ELF-1 (cell line): ENCODE data around the gene SLMAP.

Experiments
- DNase-seq: peaks from one replicate; pipeline ENCODE4 v3.0.0-alpha.2; 2016; ENCODE audit warnings: low read depth, low spot score

The SLMAP gene

DNA sequence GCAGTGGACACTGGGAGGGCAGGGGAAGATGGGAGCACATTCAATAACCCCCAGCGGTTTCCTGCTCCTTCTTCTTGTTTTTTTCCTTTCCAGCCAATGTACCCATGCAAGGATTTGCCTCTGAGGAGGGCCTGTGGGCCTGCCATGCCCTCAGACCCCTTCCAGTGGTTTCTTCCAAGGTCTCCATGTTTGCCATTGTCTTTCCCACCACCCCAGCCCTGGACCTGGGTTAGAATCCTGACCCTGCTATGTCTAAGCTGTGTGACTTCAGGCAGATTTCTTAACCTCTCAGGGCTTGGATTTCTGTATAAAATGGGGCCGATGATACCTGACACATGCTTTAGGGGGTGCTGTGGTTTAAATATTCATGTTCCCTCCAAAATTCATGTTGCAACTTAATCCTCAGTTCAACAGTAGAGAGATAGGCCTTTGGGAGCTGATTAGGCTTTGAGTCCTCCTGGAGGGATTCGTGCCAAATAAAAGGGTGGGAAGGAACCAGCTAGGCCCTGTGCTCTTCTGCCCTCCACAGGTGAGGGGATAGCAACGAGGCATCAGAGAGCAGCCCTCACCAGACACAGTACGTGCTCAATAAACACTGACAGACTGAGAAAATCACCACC is 205.8 kb downstream of the SLMAP start:
- DNase-seq: no peak

DNA sequence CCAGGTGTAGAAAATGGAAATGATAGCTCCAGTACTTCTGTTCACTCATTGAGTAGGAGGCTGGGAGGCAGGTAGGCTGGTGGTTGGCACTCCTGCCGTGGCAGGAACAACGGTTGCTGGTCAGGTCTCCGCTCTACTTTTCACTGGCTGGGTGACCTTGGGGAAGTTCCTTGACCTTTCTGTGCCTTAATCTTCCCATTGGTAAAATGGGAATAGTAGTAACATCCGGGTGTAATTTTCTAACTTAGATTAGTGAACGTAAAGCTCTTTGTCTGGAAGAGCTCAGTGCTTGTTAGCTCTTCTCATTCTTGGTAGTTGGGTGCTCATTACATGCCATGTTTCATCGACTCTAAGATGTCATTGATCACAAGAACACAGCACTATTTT is 206.3 kb downstream of the SLMAP start:
- DNase-seq: no peak

DNA sequence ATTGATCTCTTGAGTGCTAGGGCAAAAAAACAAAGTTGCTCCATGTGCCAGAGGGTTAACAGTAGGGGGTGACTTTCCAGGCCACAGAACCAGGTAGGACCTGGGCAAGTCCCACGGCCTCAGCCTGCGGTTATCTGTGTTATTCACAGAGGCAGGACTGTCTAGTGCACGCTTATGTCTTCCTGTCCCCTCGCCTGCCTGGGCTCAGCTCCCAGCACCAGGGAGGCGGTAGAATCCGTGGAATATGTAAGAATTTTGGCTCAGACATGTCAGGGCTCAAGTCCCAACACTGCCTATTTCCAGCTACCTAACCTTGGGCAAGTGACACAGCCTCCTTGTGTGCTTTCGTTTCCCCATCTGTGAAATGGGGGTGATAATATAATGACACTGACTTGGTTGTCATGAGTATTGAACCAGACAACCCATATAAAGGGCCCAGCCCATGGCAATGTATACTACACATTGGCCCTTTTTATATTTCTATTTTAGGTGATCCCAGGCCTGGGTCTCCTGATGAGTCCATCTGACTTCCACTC is 207.8 kb downstream of the SLMAP start:
- DNase-seq: no peak

DNA sequence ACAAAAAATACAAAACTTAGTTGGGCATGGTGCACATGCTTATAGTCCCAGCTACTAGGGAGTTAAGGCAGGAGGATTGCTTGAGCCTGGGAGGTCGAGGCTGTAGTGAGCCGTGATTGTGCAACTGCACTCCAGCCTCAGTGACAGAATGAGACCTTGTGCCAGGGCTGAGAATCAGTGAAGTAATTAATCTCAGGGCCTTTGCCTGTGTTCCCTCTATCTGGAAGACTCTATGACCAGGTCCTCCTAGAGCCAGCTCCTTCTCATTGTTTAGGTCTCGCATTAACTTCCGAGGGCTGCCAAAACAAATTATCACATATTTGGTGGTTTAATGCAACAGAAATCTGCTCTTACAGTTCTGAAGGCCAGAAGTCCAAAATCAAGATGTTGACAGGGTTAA is 210.7 kb downstream of the SLMAP start:
- no peak for DNase-seq

DNA sequence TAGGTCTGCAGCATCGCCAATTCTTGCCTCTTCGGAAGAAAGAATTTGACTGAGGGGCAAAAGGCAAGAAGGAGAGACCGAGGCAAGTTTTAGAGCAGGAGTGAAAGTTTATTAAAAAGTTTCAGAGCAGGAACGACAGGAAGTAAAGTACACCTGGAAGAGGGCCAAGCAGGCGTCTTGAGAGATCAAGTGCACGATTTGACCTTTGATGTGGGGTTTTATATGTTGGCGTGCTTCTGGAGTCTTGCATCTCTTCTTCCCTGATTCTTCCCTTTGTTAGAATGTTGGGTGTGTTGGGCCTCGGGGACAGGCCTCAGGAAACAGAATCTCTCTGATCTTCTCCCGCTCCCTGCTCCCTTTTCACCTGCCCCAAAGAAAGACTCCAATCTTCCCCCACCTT is 211.5 kb downstream of the SLMAP start:
- no peak for DNase-seq

DNA sequence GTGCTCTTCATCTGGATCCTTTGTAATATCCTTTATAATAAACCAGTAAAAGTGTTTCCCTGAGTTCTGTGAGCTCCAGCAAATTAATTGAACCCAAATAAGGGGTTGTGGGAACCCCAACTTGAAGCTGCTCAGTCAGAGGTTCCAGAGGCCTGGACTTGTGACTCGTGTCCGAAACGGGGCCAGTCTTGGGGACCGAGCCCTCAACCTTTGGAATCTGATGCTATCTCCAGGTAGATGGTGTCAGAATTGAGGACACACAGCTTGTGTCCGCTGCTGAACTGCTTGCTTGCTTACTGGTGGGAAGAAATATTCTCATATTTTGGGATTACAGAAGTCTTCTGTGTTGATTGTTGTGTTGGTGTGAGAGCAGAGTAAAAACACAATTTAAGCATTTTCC is 212.4 kb downstream of the SLMAP start:
- no peak for DNase-seq

DNA sequence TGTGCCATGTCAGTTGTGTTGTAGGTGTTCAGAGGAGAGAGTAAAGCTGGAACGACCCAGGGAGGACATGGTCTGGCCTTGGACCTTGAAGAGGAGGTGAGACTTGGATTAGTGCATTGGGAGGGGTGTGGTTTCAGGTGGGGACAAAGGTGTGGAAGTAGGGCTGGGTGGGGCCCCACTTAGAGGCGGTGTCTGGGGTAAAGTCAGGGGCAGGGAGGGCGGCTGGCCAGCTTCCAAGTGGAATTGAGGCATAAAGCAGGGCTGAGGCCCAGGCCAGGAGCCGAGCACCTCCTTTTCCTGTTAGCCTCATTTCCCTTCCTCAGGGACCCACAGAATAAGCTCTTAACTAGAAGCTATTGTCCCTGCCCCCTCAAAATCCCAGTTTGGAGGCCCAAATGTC is 215.9 kb downstream of the SLMAP start:
- DNase-seq: no peak

DNA sequence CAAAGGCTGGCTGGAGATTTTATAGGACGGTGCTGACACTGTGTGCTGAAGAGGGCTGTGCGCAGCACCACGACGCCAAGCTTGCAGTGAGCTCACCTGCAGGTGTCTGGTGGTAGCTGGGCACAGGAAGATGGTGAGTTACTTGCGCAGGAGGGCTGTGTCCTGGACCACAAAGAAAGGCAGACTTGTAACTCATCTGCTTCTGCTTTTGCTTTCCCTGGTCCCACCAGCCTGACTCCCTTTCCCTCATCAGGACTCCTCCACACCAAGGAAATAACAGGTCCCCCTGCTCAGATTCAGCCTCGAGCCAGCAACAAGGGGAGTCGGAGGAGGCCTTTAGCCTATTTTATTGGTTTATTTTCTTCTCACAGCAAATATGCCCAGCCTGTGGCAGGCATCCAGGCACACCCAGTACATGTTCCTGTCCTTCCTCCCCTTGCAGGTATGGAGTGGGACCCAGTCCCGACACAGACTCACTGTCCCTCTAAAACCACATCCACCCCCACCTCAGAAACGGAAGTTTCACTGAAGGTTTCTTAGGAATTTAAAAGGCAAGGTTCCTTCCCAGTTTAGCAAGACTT is 216.5 kb downstream of the SLMAP start:
- no peak for DNase-seq

DNA sequence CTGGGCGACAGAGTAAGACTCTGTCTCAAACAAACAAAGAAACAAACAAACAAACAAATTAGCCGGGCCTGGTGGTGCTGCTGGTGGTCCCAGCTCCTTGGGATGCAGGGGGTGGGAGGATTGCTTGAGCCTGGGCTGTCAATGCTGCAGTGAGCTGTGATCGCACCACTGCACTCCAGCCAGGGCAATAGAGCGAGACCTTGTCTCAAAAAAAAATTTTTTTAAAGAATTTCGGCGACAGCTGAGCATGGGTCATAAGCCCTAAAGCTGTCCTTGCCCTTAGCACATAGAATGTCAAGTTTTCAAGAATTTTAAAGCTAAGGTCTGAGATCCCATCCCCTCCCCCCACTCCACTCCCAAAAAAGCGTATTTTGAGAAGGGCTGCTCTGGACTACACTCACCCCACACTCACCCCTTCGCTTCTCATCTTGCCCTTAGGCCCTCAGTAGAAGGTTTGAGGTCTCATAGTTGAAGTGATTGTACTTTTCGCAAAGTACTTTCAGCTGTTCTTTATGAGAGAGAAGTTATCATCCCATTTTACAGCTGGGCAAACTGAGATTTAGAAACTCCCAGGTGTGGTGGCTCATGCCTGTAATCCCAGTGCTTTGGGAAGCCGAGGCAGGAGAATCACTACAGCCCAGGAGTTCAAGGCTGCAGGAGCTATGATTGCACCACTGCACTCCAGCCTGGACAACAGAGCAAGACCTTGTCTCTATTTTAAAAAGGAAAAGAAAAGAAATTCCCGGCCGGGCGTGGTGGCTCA is 217.8 kb downstream of the SLMAP start:
- DNase-seq: no peak

DNA sequence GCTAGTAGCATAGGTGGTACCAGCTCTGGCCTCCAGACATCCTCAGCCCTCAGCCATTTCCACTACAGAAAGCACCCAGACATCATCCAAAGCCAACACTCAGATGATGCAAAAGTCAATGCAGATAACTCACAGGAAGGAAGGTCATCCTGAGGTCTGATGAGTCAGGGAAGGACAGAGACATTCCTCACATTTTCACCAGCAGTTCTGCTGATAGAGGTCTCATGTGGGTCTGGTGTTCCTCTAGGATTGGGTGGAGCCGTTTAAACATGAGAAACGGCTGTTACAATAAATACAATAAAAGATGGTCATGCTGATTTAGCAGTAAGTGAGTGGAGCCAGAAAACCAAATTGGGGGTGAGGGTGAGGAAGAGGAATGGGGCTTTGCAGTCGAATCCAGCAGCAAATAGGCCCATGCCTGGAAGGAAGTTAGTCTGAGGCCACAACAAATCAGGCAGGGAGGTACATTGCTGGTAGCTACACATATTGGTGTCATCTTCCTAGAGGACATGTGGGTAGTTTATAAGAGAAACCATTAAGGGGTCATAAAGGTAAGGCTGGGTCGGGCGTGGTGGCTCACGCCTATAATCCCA is 218.8 kb downstream of the SLMAP start:
- peak; percentile 79 for DNase-seq

DNA sequence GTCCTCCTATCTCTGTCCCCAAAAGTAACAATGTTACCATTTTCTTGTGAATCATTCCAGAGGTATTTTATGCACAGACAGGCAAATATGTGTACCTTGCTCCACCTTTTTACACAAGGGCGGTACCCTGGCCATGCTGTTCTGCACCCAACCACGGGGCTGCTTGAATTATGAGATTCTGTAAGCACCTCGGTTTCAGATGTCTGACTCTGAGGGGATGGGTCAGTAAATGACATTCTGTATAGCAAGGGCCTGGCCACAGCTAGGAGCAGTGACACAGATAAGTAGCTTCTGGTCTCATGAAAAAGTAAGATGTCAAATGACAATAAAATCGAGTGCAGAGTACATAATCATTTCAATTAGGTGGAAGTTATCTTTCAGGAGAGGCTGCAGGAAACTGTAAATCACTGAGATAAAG is 221.7 kb downstream of the SLMAP start:
- DNase-seq: no peak

DNA sequence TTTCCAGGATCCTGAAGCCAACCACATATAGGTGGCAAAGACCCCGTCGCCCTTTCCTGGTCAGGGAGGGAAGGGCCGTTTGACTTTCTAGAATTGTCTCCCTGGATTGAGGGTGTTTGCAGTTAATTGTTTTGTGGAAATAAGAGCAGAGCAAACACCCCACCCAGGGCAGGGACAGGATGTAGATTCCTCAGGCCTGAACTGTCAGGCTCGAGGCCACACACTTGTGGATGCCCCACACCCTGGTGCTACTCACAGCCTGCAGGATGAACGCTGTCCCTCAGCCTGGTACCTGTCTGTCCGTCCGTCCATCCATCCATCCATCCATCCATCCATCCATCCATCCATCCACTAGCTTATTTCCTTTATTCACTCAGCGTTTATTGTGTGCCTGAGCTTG is 222.2 kb downstream of the SLMAP start:
- no peak for DNase-seq
